Endothelial cell (in vitro differentiated cells): ENCODE data around the gene RIMBP2. TPM values are rescaled to one million over a fixed set of nuclear protein-coding genes. Genes with fewer than 3 reads are reported as not detected.

Source experiments
- DNase-seq: peaks from one replicate; pipeline ENCODE4 v3.0.0; 2021; ENCODE audit warnings: low spot score
- H3K27ac Mint-ChIP-seq: one replicate; pipeline ENCODE4 v1.8.0; 2021; ENCODE audit warnings: mixed read lengths, inconsistent platforms; ENCODE audit not compliant: unreplicated experiment
- H3K27me3 Mint-ChIP-seq: one replicate; pipeline ENCODE4 v1.8.0; 2021; ENCODE audit warnings: mild to moderate bottlenecking, moderate library complexity, mixed read lengths, inconsistent platforms; ENCODE audit not compliant: unreplicated experiment
- H3K36me3 Mint-ChIP-seq: one replicate; pipeline ENCODE4 v1.8.0; 2021; ENCODE audit warnings: mild to moderate bottlenecking, low read depth, mixed read lengths, inconsistent platforms; ENCODE audit not compliant: unreplicated experiment
- H3K4me1 Mint-ChIP-seq: one replicate; pipeline ENCODE4 v1.8.0; 2021; ENCODE audit warnings: mild to moderate bottlenecking, mixed read lengths, inconsistent platforms; ENCODE audit not compliant: unreplicated experiment
- H3K4me3 Mint-ChIP-seq: one replicate; pipeline ENCODE4 v1.8.0; 2021; ENCODE audit warnings: mild to moderate bottlenecking, mixed read lengths, inconsistent platforms; ENCODE audit not compliant: unreplicated experiment
- H3K9me3 Mint-ChIP-seq: one replicate; pipeline ENCODE4 v1.8.0; 2021; ENCODE audit warnings: mixed read lengths, inconsistent platforms; ENCODE audit not compliant: unreplicated experiment
- total RNA-seq: library from RNA; stranded (reverse); fragmentation: NEBNext Ultra II Directional; extraction: Animal tissue kit (Norgen Biotek cat#: 25700); gene quantifications from one replicate; pipeline ENCODE4 v1.2.1, GENCODE V29; 2021; ENCODE audit not compliant: unreplicated experiment
- TF ChIP-seq, protein P1 (sequence below): fragments of 200-600 bp; sonication (generic); IDR thresholded peaks from one replicate; pipeline ENCODE4 v1.5.0; 2021; ENCODE audit warnings: antibody characterized with exemption; ENCODE audit not compliant: unreplicated experiment

The RIMBP2 gene
- total RNA-seq, 1 donor from 2014 or later = 1.4 TPM

DNA sequence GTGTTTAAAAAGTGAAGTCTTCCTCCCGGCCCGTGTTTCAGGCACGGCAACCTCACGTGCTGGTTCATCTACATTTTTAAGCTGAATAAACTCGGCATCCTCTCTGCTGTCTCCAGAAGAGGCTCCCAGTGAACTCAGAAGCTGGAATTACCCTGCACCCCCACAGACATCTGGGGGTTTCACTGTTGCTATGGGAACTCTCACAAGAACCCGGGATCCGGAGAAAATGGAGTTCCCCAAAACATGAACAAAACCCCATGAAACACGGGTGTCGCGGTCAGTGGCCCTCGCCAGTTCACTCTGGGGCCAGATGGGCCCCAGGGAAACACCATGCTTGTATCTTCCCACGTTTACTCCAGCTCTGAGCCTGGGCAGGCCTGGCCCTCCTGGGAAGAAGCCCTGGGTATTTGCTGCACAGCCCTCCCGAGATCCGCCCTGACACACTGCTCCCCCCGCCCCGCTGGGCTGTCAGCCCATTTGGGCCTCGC is 234.7 kb downstream of the RIMBP2 start:
- peaks cover 16% of the 10 kb centered on the region for H3K9me3 Mint-ChIP-seq
- H3K27ac Mint-ChIP-seq = no peak overlapping the region
- H3K4me3 Mint-ChIP-seq = no peak overlapping the region
- TF ChIP-seq, protein P1, sequence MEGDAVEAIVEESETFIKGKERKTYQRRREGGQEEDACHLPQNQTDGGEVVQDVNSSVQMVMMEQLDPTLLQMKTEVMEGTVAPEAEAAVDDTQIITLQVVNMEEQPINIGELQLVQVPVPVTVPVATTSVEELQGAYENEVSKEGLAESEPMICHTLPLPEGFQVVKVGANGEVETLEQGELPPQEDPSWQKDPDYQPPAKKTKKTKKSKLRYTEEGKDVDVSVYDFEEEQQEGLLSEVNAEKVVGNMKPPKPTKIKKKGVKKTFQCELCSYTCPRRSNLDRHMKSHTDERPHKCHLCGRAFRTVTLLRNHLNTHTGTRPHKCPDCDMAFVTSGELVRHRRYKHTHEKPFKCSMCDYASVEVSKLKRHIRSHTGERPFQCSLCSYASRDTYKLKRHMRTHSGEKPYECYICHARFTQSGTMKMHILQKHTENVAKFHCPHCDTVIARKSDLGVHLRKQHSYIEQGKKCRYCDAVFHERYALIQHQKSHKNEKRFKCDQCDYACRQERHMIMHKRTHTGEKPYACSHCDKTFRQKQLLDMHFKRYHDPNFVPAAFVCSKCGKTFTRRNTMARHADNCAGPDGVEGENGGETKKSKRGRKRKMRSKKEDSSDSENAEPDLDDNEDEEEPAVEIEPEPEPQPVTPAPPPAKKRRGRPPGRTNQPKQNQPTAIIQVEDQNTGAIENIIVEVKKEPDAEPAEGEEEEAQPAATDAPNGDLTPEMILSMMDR = no peak
- H3K4me1 Mint-ChIP-seq = no peaks in the 10 kb centered on the region
- H3K27me3 Mint-ChIP-seq = peaks cover 13% of the 10 kb centered on the region
- H3K36me3 Mint-ChIP-seq = peaks cover 4% of the 10 kb centered on the region
- DNase-seq = no peak

DNA sequence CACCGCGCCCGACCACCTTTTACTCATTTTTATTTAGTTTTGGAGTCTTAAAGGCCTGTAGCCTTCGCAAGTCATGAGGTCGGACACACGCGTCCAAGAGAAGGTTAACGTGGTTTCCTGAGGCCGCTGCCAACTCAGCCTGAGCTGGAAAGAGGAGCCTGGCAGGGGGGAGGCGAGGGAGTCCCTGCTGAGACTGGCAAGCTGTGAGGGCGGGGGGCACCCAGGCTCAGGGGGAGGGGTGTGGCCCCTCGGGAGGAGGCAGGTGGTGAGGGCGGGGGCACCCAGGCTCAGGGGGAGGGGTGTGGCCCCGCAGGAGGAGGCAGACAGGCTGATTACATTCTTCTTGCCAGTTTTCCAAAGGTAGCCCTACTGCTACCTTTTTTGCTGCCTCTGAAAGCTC is 235.2 kb downstream of the RIMBP2 start:
- Mint-ChIP-seq H3K36me3 (peaks cover 6% of the 10 kb centered on the region), H3K9me3 (peaks cover 17% of the 10 kb centered on the region), H3K27me3 (peaks cover 15% of the 10 kb centered on the region), H3K4me1 (no peaks in the 10 kb centered on the region), H3K4me3 (no peak overlapping the region), H3K27ac (no peak overlapping the region)
- DNase-seq = no peak
- TF ChIP-seq, protein P1 = no peak

DNA sequence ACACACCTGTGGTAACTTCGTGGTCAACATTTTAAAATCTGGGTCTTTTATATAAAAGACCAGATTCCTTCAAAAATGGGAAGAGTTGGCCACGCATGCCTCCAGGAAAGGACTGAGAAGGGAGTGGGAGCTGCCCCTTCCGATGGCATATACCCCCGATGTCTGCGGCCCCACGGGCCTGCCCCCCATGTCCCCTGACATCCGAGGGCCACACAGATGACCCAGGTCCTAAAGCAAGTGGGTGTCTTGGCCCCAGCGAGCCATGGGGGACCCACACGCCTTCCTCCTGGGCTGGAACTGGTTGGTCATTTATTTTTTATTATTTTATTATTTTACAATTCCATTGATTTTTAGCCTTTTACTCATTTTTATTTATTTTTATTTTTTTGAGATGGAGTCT is 235.9 kb downstream of the RIMBP2 start:
- no peak for DNase-seq
- no peak overlapping the region for H3K4me3 Mint-ChIP-seq
- no peak overlapping the region for H3K27ac Mint-ChIP-seq
- peaks cover 20% of the 10 kb centered on the region for H3K27me3 Mint-ChIP-seq
- H3K9me3 Mint-ChIP-seq = peaks cover 12% of the 10 kb centered on the region
- no peaks in the 10 kb centered on the region for H3K4me1 Mint-ChIP-seq
- peaks cover 13% of the 10 kb centered on the region for H3K36me3 Mint-ChIP-seq
- TF ChIP-seq, protein P1 = no peak

DNA sequence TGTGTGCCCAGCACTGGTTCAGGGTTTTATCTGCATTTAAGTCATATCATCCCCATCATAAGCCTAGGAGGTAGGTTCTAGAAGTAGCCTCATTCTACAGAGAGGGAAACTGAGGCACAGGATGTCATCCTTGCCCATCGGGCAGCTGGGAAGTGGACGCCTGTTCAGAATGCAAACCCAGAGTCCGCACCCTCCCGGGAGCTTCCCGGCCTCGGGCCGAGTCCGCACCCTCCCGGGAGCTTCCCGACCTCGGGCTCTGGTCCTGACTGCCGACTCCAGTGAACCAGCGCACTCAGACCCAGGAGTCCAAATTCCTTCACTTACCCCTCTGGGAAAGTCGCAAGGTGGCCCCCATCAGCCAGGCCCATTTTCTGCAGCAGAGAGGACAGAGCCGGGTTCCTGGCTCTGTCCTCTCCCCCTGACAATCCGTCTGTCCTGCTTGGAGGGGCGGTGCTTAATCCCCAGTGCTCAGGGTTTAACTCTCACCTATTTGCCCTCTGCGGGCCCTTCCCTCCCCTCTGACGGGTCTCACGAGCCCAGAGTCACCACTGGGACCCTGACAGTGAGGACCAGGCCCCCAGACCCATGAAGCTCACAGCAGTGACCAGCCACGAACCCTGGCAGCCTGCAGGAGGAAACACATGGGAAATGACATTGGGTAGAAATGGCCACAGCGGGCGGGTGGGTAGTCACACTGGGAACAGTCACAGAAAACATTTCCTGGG is 236.5 kb downstream of the RIMBP2 start:
- Mint-ChIP-seq H3K27me3 (peaks cover 21% of the 10 kb centered on the region), H3K9me3 (peaks cover 17% of the 10 kb centered on the region), H3K27ac (no peak overlapping the region), H3K4me1 (no peaks in the 10 kb centered on the region), H3K36me3 (peaks cover 15% of the 10 kb centered on the region), H3K4me3 (no peak overlapping the region)
- DNase-seq = no peak
- TF ChIP-seq, protein P1 = no peak

DNA sequence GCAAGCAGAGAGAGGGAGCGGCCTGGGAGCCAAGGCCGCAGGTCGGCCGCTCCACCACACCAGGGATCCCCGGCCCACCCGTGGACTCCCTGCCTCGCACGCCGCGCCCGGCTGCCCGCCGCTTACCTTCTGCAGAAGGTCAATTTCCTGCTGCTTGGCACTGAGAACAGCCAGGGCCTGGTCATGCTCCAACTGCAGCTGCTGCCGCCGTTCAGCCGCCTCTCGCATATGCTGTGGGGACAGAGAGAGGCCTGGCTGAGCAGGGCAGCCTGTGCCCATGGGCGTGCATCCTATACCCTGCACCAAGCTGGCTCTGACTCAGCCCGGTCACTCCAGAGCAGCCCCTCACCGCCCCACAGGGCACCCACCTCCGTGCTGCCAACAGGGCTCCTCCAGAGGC is 237.3 kb downstream of the RIMBP2 start:
- Mint-ChIP-seq H3K27me3 (peaks cover 22% of the 10 kb centered on the region), H3K4me3 (no peak overlapping the region), H3K36me3 (peaks cover 15% of the 10 kb centered on the region), H3K4me1 (no peaks in the 10 kb centered on the region), H3K9me3 (peaks cover 17% of the 10 kb centered on the region), H3K27ac (no peak overlapping the region)
- TF ChIP-seq, protein P1 = no peak
- no peak for DNase-seq
